ENCODE results near the gene ANKRD16.
"Not testable (repeated sequence)": the region's sequence is repeated elsewhere in the genome, so short reads cannot be mapped to it uniquely, and the experiment has no call there.

Gene ANKRD16

GRCh38 chr10:5867091-5867615, 22.5 kb downstream of the ANKRD16 start:
- not testable (repeated sequence) for H3K4me1 ChIP-seq (ENCODE audit: control insufficient read depth in 5 of 5, insufficient read depth in 5 of 5, low read length in 5 of 5); H3K9me3 ChIP-seq (ENCODE audit: control insufficient read depth in 5 of 5, low read length in 5 of 5); H3K4me3 ChIP-seq (ENCODE audit: low read depth in 1 of 5, low read length in 5 of 5); H3K27me3 ChIP-seq (ENCODE audit: control insufficient read depth in 5 of 5, insufficient read depth in 4 of 5, low read length in 5 of 5); H3K27ac ChIP-seq (ENCODE audit: low read depth, low read length); H3K9ac ChIP-seq (ENCODE audit: low read length in 5 of 5); H3K36me3 ChIP-seq (ENCODE audit: control insufficient read depth in 5 of 5, insufficient read depth in 5 of 5, low read length in 5 of 5)

GRCh38 chr10:5866451-5867081, 23.1 kb downstream of the ANKRD16 start:
- not testable (repeated sequence) for H3K9ac ChIP-seq (ENCODE audit: low read length in 5 of 5); H3K4me3 ChIP-seq (ENCODE audit: low read depth in 1 of 5, low read length in 5 of 5); H3K9me3 ChIP-seq (ENCODE audit: control insufficient read depth in 5 of 5, low read length in 5 of 5); H3K27ac ChIP-seq (ENCODE audit: low read depth, low read length); H3K36me3 ChIP-seq (ENCODE audit: control insufficient read depth in 5 of 5, insufficient read depth in 5 of 5, low read length in 5 of 5); H3K4me1 ChIP-seq (ENCODE audit: control insufficient read depth in 5 of 5, insufficient read depth in 5 of 5, low read length in 5 of 5); H3K27me3 ChIP-seq (ENCODE audit: control insufficient read depth in 5 of 5, insufficient read depth in 4 of 5, low read length in 5 of 5)

- not testable (repeated sequence) for H3K4me1 ChIP-seq (ENCODE audit: control insufficient read depth in 5 of 5, insufficient read depth in 5 of 5, low read length in 5 of 5); H3K36me3 ChIP-seq (ENCODE audit: control insufficient read depth in 5 of 5, insufficient read depth in 5 of 5, low read length in 5 of 5); H3K4me3 ChIP-seq (ENCODE audit: low read depth in 1 of 5, low read length in 5 of 5); H3K9me3 ChIP-seq (ENCODE audit: control insufficient read depth in 5 of 5, low read length in 5 of 5); H3K27me3 ChIP-seq (ENCODE audit: control insufficient read depth in 5 of 5, insufficient read depth in 4 of 5, low read length in 5 of 5); H3K27ac ChIP-seq (ENCODE audit: low read depth, low read length); H3K9ac ChIP-seq (ENCODE audit: low read length in 5 of 5)
These were observed 26.6 kb downstream of the ANKRD16 start for GRCh38 chr10:5862981-5863685.

GRCh38 chr10:5862360-5862961, 27.2 kb downstream of the ANKRD16 start:
- no peak overlapping the region for H3K4me3 ChIP-seq (ENCODE audit: low read depth in 1 of 5, low read length in 5 of 5)
- no peaks in the 10 kb centered on the region for H3K36me3 ChIP-seq (ENCODE audit: control insufficient read depth in 5 of 5, insufficient read depth in 5 of 5, low read length in 5 of 5)
- no peak overlapping the region for H3K27ac ChIP-seq (ENCODE audit: low read depth, low read length)
- no peaks in the 10 kb centered on the region for H3K27me3 ChIP-seq (ENCODE audit: control insufficient read depth in 5 of 5, insufficient read depth in 4 of 5, low read length in 5 of 5)
- H3K9ac ChIP-seq (ENCODE audit: low read length in 5 of 5), result no peak overlapping the region
- no peaks in the 10 kb centered on the region for H3K9me3 ChIP-seq (ENCODE audit: control insufficient read depth in 5 of 5, low read length in 5 of 5)
- no peaks in the 10 kb centered on the region for H3K4me1 ChIP-seq (ENCODE audit: control insufficient read depth in 5 of 5, insufficient read depth in 5 of 5, low read length in 5 of 5)

- Histone ChIP-seq H3K27me3 (ENCODE audit: control insufficient read depth in 5 of 5, insufficient read depth in 4 of 5, low read length in 5 of 5) (peaks cover 0 to 2% (median 0%) of the 10 kb centered on the region in 5 donors), H3K9me3 (ENCODE audit: control insufficient read depth in 5 of 5, low read length in 5 of 5) (no peaks in the 10 kb centered on the region), H3K36me3 (ENCODE audit: control insufficient read depth in 5 of 5, insufficient read depth in 5 of 5, low read length in 5 of 5) (no peaks in the 10 kb centered on the region), H3K27ac (ENCODE audit: low read depth, low read length) (no peak overlapping the region), H3K4me1 (ENCODE audit: control insufficient read depth in 5 of 5, insufficient read depth in 5 of 5, low read length in 5 of 5) (no peaks in the 10 kb centered on the region), H3K4me3 (ENCODE audit: low read depth in 1 of 5, low read length in 5 of 5) (no peak overlapping the region), H3K9ac (ENCODE audit: low read length in 5 of 5) (no peak overlapping the region)
These were observed 29.6 kb downstream of the ANKRD16 start for GRCh38 chr10:5860066-5860465.

GRCh38 chr10:5858811-5859210, 30.9 kb downstream of the ANKRD16 start:
- Histone ChIP-seq H3K27me3 (ENCODE audit: control insufficient read depth in 5 of 5, insufficient read depth in 4 of 5, low read length in 5 of 5) (peaks cover 0 to 2% (median 0%) of the 10 kb centered on the region in 5 donors), H3K9me3 (ENCODE audit: control insufficient read depth in 5 of 5, low read length in 5 of 5) (no peaks in the 10 kb centered on the region), H3K4me3 (ENCODE audit: low read depth in 1 of 5, low read length in 5 of 5) (no peak overlapping the region), H3K9ac (ENCODE audit: low read length in 5 of 5) (no peak overlapping the region), H3K27ac (ENCODE audit: low read depth, low read length) (no peak overlapping the region), H3K4me1 (ENCODE audit: control insufficient read depth in 5 of 5, insufficient read depth in 5 of 5, low read length in 5 of 5) (no peaks in the 10 kb centered on the region), H3K36me3 (ENCODE audit: control insufficient read depth in 5 of 5, insufficient read depth in 5 of 5, low read length in 5 of 5) (no peaks in the 10 kb centered on the region)

GRCh38 chr10:5856701-5857004, 33.0 kb downstream of the ANKRD16 start:
- Histone ChIP-seq H3K27ac (ENCODE audit: low read depth, low read length) (no peak overlapping the region), H3K36me3 (ENCODE audit: control insufficient read depth in 5 of 5, insufficient read depth in 5 of 5, low read length in 5 of 5) (no peaks in the 10 kb centered on the region), H3K27me3 (ENCODE audit: control insufficient read depth in 5 of 5, insufficient read depth in 4 of 5, low read length in 5 of 5) (peaks cover 0 to 4% (median 2%) of the 10 kb centered on the region in 5 donors), H3K4me3 (ENCODE audit: low read depth in 1 of 5, low read length in 5 of 5) (no peak overlapping the region), H3K9ac (ENCODE audit: low read length in 5 of 5) (no peak overlapping the region), H3K9me3 (ENCODE audit: control insufficient read depth in 5 of 5, low read length in 5 of 5) (no peaks in the 10 kb centered on the region), H3K4me1 (ENCODE audit: control insufficient read depth in 5 of 5, insufficient read depth in 5 of 5, low read length in 5 of 5) (peaks cover 0 to 2% (median 0%) of the 10 kb centered on the region in 5 donors)

- Histone ChIP-seq H3K4me1 (ENCODE audit: control insufficient read depth in 5 of 5, insufficient read depth in 5 of 5, low read length in 5 of 5) (peaks cover 0 to 2% (median 0%) of the 10 kb centered on the region in 5 donors), H3K27ac (ENCODE audit: low read depth, low read length) (no peak overlapping the region), H3K9me3 (ENCODE audit: control insufficient read depth in 5 of 5, low read length in 5 of 5) (no peaks in the 10 kb centered on the region)
These were observed 33.6 kb downstream of the ANKRD16 start for GRCh38 chr10:5855979-5856700.

GRCh38 chr10:5854131-5854475, 35.6 kb downstream of the ANKRD16 start:
- H3K4me1 ChIP-seq (ENCODE audit: control insufficient read depth in 5 of 5, insufficient read depth in 5 of 5, low read length in 5 of 5), result peaks cover 0 to 2% (median 0%) of the 10 kb centered on the region in 5 donors
- no peak overlapping the region for H3K9ac ChIP-seq (ENCODE audit: low read length in 5 of 5)
- no peaks in the 10 kb centered on the region for H3K36me3 ChIP-seq (ENCODE audit: control insufficient read depth in 5 of 5, insufficient read depth in 5 of 5, low read length in 5 of 5)
- H3K27ac ChIP-seq (ENCODE audit: low read depth, low read length), result no peak overlapping the region
- no peak overlapping the region for H3K4me3 ChIP-seq (ENCODE audit: low read depth in 1 of 5, low read length in 5 of 5)
- H3K9me3 ChIP-seq (ENCODE audit: control insufficient read depth in 5 of 5, low read length in 5 of 5), result no peaks in the 10 kb centered on the region
- H3K27me3 ChIP-seq (ENCODE audit: control insufficient read depth in 5 of 5, insufficient read depth in 4 of 5, low read length in 5 of 5), result peaks cover 0 to 4% (median 2%) of the 10 kb centered on the region in 5 donors

More at GRCh38 chr10:5855979-5856700, 33.6 kb downstream of the ANKRD16 start:
- H3K27me3 ChIP-seq (ENCODE audit: control insufficient read depth in 5 of 5, insufficient read depth in 4 of 5, low read length in 5 of 5), result peaks cover 0 to 4% (median 2%) of the 10 kb centered on the region in 5 donors
- H3K36me3 ChIP-seq (ENCODE audit: control insufficient read depth in 5 of 5, insufficient read depth in 5 of 5, low read length in 5 of 5), result no peaks in the 10 kb centered on the region
- no peak overlapping the region for H3K4me3 ChIP-seq (ENCODE audit: low read depth in 1 of 5, low read length in 5 of 5)
- no peak overlapping the region for H3K9ac ChIP-seq (ENCODE audit: low read length in 5 of 5)

GRCh38 chr10:5846667-5847066, 43.0 kb downstream of the ANKRD16 start:
- not testable (repeated sequence) for H3K36me3 ChIP-seq (ENCODE audit: control insufficient read depth in 5 of 5, insufficient read depth in 5 of 5, low read length in 5 of 5); H3K4me3 ChIP-seq (ENCODE audit: low read depth in 1 of 5, low read length in 5 of 5); H3K4me1 ChIP-seq (ENCODE audit: control insufficient read depth in 5 of 5, insufficient read depth in 5 of 5, low read length in 5 of 5); H3K9me3 ChIP-seq (ENCODE audit: control insufficient read depth in 5 of 5, low read length in 5 of 5); H3K27me3 ChIP-seq (ENCODE audit: control insufficient read depth in 5 of 5, insufficient read depth in 4 of 5, low read length in 5 of 5); H3K9ac ChIP-seq (ENCODE audit: low read length in 5 of 5)
- H3K27ac ChIP-seq (ENCODE audit: low read depth, low read length), result peak overlapping the region; percentile 60
